Lower leg skin (tissue), 3 donors: Measurements from ENCODE around the gene PCP4.

Experiments
- CTCF ChIP-seq, 3 donors: fragments of 450-650 bp; IDR thresholded peaks; one replicate each; pipeline ENCODE4 v1.5.1; 2016; ENCODE audit warnings: antibody characterized with exemption in 3 of 3, mild to moderate bottlenecking in 3 of 3, moderate library complexity in 2 of 3
- POLR2A ChIP-seq, 2 donors: fragments of 450-650 bp; IDR thresholded peaks; one replicate each; pipeline ENCODE4 v1.6.1; 2016 to 2017; ENCODE audit warnings: antibody characterized with exemption in 2 of 2, mild to moderate bottlenecking in 1 of 2, moderate library complexity in 1 of 2

GRCh38 chr21:39874206-39874605 is 7.0 kb downstream of the PCP4 start:
- TF ChIP-seq POLR2A (IDR thresholded peaks at IDR 0.05) (no peak), CTCF (IDR thresholded peaks at IDR 0.05) (no peak)
